ENCODE measurements around the gene PPP2R1A.

Gene PPP2R1A

GRCh38 chr19:52189735-52190486, at the start of gene PPP2R1A:
PPP2R1A (plus strand) TSS chr19:52190052; CDS start chr19:52190097, 45 bp downstream.
- peak; percentile 100 for DNase-seq

GRCh38 chr19:52141203-52141602, 48.6 kb upstream of the PPP2R1A start:
- no peak for DNase-seq

- DNase-seq = no peak
These were observed 47.8 kb upstream of the PPP2R1A start for GRCh38 chr19:52142001-52142595.

GRCh38 chr19:52148256-52148655, 41.6 kb upstream of the PPP2R1A start:
- no peak for DNase-seq

GRCh38 chr19:52155596-52156359, 34.1 kb upstream of the PPP2R1A start:
- DNase-seq = no peak

- DNase-seq = no peak
These were observed 19.5 kb upstream of the PPP2R1A start for GRCh38 chr19:52170304-52170703.

GRCh38 chr19:52170863-52171320, 19.0 kb upstream of the PPP2R1A start:
- DNase-seq = no peak

- DNase-seq = no peak
These were observed 18.3 kb upstream of the PPP2R1A start, which contains the start of gene ZNF836 for GRCh38 chr19:52171321-52172169. ZNF836 (minus strand) TSS chr19:52171621; CDS start chr19:52168072, 3,549 bp downstream.

GRCh38 chr19:52172347-52172746, 17.5 kb upstream of the PPP2R1A start:
- no peak for DNase-seq

GRCh38 chr19:52176574-52176973, 13.3 kb upstream of the PPP2R1A start:
- no peak for DNase-seq

- no peak for DNase-seq
These were observed 2.4 kb upstream of the PPP2R1A start for GRCh38 chr19:52187407-52187806.

GRCh38 chr19:52188822-52189734, 774 bp upstream of the PPP2R1A start:
- no peak for DNase-seq

GRCh38 chr19:52190487-52191293, 838 bp downstream of the PPP2R1A start:
- no peak for DNase-seq

- DNase-seq = no peak
These were observed 1.5 kb downstream of the PPP2R1A start for GRCh38 chr19:52191389-52191788.

GRCh38 chr19:52191951-52192350, 2.1 kb downstream of the PPP2R1A start:
- DNase-seq = no peak

GRCh38 chr19:52196256-52196967, 6.6 kb downstream of the PPP2R1A start:
- no peak for DNase-seq

- DNase-seq = no peak
These were observed 8.1 kb downstream of the PPP2R1A start for GRCh38 chr19:52197964-52198363.

GRCh38 chr19:52198678-52199077, 8.8 kb downstream of the PPP2R1A start:
- no peak for DNase-seq

GRCh38 chr19:52200044-52200443, 10.2 kb downstream of the PPP2R1A start:
- peak; percentile 36 for DNase-seq
